ENCODE data around the gene MS4A18. TPM values are rescaled to one million over a fixed set of nuclear protein-coding genes. Genes with fewer than 3 reads are reported as not detected.
"Not testable (repeated sequence)": the region's sequence is repeated elsewhere in the genome, so short reads cannot be mapped to it uniquely, and the experiment has no call there.

Gene MS4A18
- total RNA-seq, 1 donor from 2014 or later: not detected

DNA sequence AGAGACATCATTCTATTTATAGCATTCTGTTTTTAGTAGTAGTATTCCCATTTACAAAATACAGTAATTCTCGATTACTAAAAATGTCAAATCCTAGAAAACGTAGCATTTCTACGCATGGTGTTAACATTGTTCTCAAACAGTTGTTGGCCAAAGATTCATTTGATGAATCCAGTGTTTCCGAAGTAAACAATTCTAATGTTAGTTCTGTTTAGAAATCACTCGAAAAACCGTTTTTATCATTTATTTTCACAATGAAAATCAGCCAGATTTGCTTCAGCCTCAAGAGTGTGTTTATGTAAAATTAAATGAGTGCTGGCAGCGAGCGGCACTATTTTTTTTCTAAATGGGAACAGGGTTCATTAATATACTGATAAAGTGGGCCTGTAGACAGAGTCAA, 7.1 kb downstream of the MS4A18 start:
- intact Hi-C loops (cut with DNase I): no loop called here
- no peak for DNase-seq (ENCODE audit: low spot score)

DNA sequence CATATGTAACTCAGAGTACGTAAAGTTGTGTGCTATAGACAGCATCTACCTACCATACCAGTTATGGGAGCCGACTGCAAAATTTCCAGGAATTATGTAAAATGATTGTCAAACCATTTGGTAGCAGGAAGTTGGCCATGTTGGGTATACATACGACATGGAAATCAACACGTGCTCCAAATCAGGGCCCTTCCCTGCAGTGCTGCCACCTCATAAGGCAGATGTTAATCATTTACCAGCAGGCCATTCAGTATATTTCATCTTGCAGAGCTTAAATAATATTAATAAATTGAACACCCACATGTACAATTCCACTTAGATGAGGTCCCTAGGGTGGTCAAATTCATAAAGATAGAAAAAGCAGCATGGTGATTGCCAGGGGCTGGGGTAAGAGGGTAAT, 9.8 kb downstream of the MS4A18 start:
- intact Hi-C loops (cut with DNase I): no loop called here
- no peak for DNase-seq (ENCODE audit: low spot score)

DNA sequence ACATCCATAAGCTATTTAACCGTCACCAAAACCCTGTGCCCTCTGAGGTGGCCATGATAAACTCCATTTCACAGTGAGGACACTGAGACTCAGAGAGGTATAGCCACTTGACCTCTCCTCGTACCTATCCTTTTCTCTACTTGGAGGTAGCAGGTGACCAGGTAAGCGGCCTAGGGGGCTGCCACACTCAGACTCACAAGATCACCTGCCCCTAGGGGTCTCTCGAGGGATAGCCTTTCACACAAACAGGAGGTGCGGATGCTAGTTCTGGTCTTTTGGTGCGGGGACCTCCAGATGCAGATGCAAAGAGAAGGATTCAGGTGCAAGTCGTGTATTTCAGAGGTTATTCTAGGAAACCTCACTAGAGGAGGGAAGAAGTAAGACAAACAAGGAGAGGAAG, 14.6 kb downstream of the MS4A18 start:
- no peak for DNase-seq (ENCODE audit: low spot score)
- intact Hi-C loops (cut with DNase I): no loop called here

DNA sequence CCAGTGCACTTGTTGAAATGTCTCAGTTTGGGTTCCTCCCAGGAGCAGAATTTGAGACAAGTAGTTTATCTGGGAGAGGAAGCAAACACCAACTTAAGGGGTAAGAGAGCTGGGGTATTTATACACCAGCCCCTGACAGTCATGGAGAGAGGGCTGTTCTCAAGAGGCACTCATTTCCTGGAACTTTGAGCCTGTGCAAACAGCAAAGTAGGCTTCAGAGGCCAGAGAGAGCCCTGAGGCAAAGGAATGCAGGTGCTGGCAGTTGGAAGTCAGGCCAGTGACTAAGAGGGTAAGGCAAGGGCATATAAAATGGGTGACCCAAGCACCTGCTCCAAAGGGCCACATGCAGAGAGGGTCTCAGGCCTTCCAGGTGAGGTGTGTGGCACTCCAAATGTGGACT, 16.1 kb downstream of the MS4A18 start:
- intact Hi-C loops (cut with DNase I): no loop called here

DNA sequence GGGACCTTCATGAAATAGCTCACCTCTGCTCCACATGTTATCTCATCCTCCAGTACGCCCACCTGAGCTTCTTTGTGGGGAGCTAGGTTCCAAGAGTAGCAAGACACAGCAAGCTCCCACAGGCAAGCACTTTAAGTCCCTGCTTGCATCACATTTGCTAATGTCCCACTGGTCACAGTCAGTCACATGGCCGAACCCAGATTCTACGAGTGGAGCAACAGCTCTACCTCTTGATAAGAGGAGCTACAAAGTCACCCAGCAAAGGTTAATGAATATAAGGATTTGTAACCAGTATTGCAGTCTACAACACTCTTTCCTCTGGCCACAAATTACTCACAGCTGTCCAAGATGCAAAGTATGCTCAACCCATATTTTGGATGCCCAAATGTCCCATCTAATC, 16.9 kb downstream of the MS4A18 start:
- intact Hi-C loops (cut with DNase I): no loop called here
- DNase-seq (ENCODE audit: low spot score): no peak

More for the DNA sequence above, 16.1 kb downstream of the MS4A18 start:
- no peak for DNase-seq (ENCODE audit: low spot score)

DNA sequence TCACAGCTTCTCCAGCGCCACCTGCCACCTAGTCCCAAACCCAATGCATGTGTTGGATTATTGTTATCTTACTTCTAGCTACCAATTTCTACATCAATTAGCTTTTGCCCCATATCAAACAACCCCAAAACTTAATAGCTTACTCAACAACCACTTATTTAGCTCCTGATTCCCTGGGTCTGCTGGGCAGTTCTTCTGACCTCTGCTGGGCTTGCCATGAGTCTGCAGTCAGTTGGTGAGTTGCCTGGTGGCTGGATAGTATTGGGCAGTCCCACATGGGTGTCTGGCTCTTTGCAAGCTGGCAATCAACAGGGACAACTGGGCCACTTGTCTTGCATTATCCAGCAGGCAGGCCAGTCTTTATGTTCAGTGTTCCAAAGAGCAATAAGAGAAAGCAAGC, 18.5 kb downstream of the MS4A18 start:
- no peak for DNase-seq (ENCODE audit: low spot score)
- intact Hi-C loops (cut with DNase I): no loop called here

DNA sequence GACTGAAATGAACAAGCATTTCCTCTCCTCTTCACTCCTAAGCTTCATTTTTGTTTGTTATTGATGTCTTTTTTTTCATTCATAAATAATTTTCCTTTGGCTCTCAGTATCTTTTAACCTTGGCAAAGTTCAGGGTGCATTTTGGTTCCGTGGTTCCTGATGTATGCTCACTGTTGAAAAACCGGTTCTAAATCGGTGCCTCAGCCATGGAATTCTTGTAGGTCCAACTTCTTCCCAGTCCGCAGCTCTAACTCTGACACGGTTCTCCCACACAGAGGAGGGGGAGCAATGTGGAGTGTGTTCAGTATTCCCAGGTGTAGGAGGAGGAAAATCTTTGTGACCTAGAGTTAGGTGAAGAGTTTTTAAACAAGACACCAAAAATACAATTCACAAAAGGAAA, 19.6 kb downstream of the MS4A18 start:
- intact Hi-C loops (cut with DNase I): no loop called here

DNA sequence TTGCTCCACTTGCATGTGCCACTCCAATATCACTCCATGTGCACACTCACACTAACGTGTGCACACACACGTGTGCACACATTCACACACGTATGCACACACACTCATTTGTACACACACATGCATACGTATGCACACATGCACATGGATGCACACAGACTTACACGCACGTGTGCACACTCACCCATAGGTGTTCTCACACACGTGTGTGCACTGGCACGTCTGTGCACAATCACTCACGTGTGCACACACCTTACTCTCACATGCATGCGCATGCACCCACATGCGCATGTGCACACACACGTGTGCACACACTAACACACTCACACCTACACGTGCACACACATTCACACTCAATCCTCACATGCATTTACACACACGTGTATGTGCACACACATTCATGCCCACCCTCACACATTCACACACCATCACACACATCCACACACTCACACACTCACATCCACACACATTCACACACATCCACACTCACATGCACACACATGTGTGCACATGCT, 22.9 kb downstream of the MS4A18 start:
- DNase-seq (ENCODE audit: low spot score): peak; percentile 9
- intact Hi-C loops (cut with DNase I): no loop called here

More for the DNA sequence above, 19.6 kb downstream of the MS4A18 start:
- DNase-seq (ENCODE audit: low spot score): no peak

DNA sequence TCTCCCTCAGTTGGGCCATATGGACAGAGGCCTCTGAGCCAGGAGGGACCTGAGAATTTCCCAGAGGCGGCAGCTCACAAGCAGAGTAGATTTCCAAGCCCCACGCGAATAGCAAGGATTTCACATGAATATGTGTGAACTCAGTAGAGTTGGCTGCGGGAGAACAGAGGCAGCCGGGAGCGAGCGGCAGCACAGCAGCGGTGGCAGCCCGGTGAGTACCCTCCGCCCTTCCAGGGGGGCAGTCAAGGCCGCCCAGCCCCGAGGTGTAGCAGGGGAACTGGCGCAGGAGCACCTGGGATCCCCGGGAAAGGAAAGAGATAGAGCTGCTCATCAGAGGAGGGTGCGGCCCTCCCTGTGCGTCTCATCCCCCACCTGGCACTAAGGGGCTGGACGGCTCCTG, 23.7 kb downstream of the MS4A18 start:
- intact Hi-C loops (cut with DNase I): no loop called here
- DNase-seq (ENCODE audit: low spot score): peak; percentile 38

DNA sequence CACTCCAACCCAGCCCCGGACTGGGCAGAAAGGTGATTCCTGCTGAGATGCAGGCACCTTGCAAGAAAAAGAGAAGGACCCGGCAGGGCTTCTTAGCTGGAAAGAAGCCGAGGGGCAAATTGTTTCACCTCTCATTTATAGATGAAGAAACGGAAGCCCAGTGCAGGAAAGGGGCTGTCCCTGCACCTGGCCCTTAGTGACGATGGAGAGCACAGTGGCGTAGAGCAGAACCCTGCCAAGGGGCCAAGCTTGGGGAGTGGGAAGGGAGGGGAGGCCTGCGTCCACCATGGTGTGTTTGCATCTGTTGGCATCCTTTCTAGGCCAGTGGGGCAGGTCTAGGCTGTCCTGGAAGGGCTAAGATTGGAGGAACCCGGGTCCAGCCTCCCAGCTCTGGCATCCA, 24.3 kb downstream of the MS4A18 start:
- intact Hi-C loops (cut with DNase I): no loop called here
- peak; percentile 26 for DNase-seq (ENCODE audit: low spot score)

DNA sequence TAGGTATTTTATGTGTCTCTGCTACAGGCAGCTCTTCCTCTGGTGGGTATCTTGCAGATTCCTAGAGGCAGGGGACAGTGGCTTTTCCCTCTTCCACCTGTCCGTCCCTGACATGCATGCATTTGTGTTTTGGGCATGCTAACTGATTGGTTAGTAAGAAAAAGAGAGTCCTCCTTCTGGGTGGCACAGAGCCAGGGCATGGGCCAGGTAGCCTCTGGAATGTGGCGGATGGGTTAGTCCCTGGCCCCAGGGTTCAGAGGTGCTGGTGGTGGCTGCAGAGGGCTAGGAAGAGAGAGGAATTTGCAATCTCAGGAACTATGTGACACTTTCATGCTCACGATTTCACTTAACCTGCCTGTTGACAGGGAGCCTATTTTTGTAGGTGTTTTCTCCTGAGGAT, 26.4 kb downstream of the MS4A18 start:
- intact Hi-C loops (cut with DNase I): no loop called here
- DNase-seq (ENCODE audit: low spot score): no peak

DNA sequence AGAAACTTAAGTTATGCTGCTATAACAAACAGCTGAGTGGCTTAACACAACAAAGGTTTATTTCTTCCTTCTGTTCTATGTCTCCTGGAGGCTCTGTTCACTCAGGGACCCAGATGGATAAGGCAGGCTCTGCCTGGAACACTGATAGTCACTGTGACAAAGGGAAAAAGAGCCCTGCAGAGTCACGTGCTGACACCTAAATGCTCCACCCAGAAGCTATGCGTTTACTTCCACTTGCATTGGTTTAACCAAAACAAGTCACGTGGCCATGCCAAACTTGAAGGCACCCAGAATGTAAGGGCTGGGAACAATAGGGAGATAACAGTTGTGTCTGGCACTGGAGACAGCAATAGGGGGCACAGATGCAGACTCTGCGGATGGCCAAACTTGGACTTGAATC, 28.8 kb downstream of the MS4A18 start:
- intact Hi-C loops (cut with DNase I): no loop called here
- DNase-seq (ENCODE audit: low spot score): peak; percentile 5

DNA sequence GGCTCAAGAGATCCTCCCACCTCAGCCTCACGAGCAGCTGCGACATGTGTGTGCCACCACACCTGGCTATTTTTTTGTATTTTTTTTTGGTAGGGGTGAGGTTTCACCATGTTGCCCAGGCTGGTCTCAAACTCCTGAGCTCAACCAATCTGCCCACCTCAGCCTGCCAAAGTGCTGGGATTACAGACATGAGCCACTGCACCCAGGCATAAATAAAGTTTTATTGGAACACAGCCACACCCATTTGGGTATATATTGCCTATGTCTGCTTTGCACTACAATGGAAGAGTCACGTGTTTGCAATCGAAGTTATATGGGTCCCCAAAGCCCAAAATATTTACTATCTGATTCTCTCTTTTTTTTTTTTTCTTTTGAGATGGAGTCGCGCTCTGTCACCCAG, 30.4 kb downstream of the MS4A18 start:
- intact Hi-C loops (cut with DNase I): no loop called here
- peak; percentile 14 for DNase-seq (ENCODE audit: low spot score)

DNA sequence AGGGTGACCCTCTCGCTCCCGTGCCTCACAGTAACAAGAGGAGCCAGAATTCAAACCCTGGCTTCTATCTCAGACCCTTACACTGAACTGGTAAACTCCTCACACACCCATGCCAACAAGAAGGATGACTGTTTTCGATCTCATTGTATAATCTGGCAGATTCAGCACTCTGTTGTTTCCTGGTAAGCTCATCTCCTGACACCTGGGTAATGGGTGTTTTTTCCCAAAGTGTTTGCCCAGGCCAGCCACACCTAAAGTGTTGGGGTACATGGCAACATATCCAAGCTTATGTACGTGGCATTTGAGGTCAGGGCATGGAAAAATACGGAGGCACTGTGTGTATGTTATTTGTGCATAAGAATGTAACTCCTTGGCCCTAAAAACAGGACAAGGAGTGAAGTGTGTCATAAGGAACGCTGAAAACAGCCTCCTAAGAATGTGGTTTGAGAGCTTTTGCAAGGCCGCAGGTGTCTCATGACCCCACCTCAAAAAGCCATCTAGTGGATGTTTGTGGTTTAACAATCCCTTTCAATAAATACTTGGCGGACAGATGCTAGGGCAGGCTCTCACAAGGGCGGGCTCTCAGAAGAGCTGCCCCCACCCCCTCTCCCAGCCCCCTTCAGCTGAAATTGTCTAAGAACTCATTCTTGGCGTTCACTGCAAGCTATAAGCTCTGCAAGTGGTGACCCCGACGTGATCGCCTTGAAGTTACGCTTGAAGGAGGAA, 31.9 kb downstream of the MS4A18 start, which contains the start of gene MS4A15:
TSS of gene MS4A15 (plus strand) at position 561 of the 726 bp plus-strand sequence. CDS start 6,867 bp downstream, outside the sequence.
- DNase-seq (ENCODE audit: low spot score): peak; percentile 15
- intact Hi-C loops (cut with DNase I): no loop called here

DNA sequence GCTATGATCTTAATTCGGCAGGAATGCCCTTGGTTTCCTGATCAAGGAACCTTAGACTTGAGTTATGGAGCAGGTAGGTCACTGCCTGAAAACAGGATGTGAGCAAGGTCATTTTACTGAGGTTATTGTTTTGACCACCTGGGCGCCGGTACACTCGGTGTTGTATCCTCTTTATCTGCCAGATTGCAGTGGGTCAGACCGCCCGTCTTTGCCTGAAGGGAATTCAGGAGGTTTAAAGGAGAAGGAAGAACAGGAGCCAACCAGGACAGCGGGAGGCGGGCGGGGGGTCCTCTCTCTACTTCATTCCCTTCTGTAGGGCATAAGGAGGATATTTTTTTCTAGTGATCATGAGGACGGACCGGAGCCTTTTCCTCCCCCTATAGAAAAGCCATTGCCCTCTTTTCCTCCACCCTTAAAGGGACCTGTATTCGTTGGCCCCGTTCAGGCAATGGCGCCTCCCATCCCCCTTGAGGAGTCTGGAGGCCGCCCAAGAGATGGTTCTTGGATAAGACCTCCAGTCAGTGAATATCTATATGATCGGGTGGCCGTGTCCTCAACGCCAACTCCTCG, 32.8 kb downstream of the MS4A18 start:
- intact Hi-C loops (cut with DNase I): no loop called here
- peak; percentile 49 for DNase-seq (ENCODE audit: low spot score)

DNA sequence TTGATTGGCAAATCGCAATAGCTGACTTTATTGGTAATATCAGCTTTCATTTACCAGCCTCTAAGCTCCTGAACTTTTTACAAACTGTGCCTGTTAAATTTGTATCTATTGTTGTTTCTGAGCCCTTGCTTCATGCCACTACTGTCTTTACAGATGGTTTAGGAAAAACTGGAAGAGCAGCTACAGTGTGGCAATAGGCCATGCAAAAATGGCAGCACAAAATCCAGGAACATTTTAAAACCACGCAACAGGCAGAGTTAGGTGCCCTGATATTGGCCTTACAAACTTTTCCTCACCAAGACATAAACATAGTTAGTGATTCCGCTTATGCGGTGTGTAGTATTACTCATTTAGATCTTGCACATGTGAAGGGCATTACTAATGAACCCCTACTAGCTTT, 34.2 kb downstream of the MS4A18 start:
- intact Hi-C loops (cut with DNase I); DNase-seq (ENCODE audit: low spot score): not testable (repeated sequence)

DNA sequence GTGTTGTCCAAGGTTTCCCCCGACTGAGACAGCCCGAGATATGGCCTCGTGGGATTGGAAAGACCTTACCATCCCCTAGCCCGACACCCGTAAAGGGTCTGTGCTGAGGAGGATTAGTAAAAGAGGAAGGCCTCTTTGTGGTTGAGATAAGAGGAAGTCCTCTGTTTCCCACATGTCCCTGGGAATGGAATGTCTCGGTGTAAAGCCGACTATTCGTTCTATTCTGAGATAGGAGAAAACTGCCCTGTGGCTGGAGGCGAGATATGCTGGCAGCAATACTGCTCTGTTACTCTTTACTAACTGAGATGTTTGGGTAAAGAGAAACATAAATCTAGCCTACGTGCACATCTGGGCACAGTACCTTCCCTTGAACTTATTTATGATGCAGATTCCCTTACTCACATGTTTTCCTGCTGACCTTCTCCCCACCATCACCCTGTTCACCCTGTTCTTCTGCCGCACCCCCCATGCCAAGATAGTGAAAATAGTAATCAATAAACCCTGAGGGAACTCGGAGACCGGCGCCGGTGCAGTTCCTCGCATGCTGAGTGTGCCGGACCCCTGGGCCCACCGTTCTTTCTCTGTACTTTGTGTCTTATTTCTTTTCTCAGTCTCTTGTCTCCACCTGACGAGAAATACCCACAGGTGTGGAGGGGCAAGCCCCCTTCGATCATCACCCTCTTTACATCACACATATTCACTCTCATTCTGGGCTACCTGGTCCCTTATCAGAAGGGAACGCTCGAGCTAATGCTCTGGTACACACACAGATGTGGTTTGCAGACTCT, 35.1 kb downstream of the MS4A18 start:
- peak; percentile 36 for DNase-seq (ENCODE audit: low spot score)
- intact Hi-C loops (cut with DNase I): not testable (repeated sequence)

DNA sequence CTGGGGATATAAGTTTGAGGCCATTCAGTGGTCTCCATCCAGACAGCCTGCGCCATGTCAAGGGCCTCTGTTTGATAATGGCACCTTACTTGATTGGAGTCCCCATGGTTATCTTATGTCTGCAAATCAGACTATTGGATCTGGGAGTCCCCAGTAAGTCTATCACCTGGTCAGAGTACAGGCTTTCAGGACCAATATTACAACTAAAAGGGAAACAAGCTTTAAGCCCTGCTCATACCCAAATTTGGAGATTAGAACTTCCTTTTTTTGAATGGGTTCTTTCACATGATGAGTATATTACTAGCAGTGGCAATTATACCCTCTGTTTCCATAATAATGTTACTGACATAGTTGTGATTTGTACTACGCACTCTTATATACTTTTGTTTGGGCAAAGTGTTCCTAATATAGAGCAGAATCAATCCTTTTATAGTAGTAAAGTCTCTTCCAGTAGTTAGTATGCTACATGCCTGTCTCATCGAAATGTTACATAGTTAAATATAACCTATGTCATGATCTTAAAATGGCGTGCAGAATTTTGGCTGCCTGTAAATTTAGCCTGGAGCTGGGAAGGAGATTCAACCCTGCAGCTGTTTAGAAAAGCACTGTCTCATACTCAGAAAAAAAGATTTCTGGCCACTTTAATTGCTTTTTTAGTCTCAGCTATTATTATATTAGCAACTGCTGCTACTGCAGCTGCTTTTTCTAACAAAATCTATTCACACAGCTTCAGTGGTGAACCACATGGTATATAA, 37.1 kb downstream of the MS4A18 start:
- intact Hi-C loops (cut with DNase I): no loop called here
- peak; percentile 12 for DNase-seq (ENCODE audit: low spot score)

DNA sequence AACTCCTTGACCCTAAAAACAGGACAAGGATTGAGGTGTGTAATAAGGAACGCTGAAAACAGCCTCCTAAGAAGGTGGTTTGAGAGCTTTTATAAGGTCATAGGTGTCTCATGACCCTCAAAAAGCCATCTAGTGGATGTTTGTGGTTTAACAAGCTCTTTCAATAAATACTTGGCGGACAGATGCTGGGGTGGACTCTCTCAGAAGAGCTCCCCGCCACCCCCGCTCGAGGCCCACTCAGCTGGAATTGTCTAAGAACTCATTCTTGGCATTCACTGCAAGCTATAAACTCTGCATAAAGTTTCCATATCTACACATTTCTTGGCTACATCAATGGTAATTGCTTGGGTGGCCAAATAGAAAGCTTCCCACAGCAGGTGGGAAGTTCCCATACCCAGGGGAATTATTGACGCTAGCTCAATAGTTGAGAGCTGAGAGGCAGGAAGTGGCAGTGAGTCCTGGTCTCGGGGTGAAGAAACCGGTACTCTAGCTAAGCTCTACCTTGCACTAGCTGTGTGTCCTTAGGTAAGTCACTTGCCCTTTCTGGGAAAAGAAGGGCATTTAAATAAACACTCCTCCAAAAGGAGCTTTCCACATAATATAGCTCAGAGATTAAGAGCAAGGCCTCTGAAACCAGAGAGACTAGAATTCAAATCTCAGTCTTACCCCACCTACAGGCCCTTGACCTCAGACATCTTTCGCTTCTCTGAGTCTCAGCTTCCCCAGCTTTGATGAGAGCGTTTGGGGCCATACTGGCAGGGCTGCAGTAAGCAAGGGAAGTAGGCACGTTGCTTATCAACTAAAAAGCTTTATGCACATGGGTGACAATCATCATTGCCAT, 38.6 kb downstream of the MS4A18 start:
- intact Hi-C loops (cut with DNase I): no loop called here
- DNase-seq (ENCODE audit: low spot score): peak; percentile 14
